Measurements from ENCODE around the gene SELENOO. TPM values are rescaled to one million over a fixed set of nuclear protein-coding genes. Genes with fewer than 3 reads are reported as not detected.
A peak's percentile ranks its signal among the peaks of the same experiment; 100 is the strongest.

The SELENOO gene
- total and polyA plus RNA-seq, 2 of the 13 experiments (the other 11 are each of a cell fraction or from before 2014, with no cell fraction given) = 14.4 to 19.0 TPM

DNA sequence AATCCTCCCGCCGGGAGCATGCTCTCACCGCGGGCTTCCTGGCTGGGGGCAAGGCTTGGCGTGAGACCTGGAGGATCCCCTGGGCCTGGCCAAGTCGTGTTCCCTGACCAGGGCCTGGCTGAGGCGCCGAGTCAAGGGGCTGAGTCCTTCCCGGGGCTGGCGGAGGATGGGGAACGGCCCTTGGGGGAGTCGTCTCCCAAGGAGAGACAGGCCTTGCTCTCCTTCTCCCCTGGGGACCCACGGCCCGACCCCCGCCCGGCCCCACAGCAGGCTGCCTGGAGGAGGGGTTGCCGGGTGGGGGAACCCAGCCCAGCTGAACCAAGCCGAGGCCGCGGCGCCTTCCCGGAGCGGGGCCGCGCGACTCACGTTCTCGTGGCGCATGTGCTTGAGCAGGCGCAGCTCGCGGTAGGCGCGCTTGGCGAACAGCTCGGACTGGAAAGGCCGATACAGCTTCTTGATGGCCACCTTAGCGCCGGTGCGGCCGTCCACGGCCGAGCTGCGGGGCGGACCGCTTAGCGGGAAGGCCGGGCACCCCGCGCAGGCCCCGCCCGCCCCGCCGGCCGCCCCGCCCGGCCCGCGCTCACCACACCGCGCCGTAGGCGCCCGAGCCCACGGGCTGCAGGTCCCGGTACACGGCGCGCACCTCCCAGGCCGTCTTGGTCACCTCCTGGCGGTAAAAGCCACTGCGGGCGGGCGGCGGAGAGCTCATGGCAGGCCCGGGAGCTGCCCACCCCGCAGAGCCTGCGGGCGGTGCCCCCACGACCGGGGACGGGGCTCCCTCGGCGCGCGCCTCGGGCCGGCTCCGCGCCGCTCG, 60.2 kb downstream of the SELENOO start (continued):
- TF ChIP-seq, protein P1, sequence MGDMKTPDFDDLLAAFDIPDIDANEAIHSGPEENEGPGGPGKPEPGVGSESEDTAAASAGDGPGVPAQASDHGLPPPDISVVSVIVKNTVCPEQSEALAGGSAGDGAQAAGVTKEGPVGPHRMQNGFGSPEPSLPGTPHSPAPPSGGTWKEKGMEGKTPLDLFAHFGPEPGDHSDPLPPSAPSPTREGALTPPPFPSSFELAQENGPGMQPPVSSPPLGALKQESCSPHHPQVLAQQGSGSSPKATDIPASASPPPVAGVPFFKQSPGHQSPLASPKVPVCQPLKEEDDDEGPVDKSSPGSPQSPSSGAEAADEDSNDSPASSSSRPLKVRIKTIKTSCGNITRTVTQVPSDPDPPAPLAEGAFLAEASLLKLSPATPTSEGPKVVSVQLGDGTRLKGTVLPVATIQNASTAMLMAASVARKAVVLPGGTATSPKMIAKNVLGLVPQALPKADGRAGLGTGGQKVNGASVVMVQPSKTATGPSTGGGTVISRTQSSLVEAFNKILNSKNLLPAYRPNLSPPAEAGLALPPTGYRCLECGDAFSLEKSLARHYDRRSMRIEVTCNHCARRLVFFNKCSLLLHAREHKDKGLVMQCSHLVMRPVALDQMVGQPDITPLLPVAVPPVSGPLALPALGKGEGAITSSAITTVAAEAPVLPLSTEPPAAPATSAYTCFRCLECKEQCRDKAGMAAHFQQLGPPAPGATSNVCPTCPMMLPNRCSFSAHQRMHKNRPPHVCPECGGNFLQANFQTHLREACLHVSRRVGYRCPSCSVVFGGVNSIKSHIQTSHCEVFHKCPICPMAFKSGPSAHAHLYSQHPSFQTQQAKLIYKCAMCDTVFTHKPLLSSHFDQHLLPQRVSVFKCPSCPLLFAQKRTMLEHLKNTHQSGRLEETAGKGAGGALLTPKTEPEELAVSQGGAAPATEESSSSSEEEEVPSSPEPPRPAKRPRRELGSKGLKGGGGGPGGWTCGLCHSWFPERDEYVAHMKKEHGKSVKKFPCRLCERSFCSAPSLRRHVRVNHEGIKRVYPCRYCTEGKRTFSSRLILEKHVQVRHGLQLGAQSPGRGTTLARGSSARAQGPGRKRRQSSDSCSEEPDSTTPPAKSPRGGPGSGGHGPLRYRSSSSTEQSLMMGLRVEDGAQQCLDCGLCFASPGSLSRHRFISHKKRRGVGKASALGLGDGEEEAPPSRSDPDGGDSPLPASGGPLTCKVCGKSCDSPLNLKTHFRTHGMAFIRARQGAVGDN (CRISPR knock-in tag; IDR thresholded peaks at IDR 0.05) = peak; percentile 92
- TF ChIP-seq AGO2 (optimal IDR thresholded peaks at IDR 0.05; ENCODE audit: low read depth, low read length) (no peak), ISX (CRISPR knock-in tag; conservative IDR thresholded peaks at IDR 0.05) (0 out of 2 replicates have a peak, but pooled peaks have one; percentile 48), KLF9 (CRISPR knock-in tag; IDR thresholded peaks at IDR 0.05; ENCODE audit: low read depth) (no peak), EP300 (IDR thresholded peaks at IDR 0.05; ENCODE audit: low read depth in 2 of 2, low read length in 2 of 2) (no peak), EP300 (CRISPR knock-in tag; IDR thresholded peaks at IDR 0.05; ENCODE audit: borderline replicate concordance) (no peak)

All from HepG2 (cell line).